ENCODE measurements around the gene FUT4. TPM values are rescaled to one million over a fixed set of nuclear protein-coding genes. Genes with fewer than 3 reads are reported as not detected.
A peak's percentile ranks its signal among the peaks of the same experiment; 100 is the strongest.
"Not testable (repeated sequence)": the region's sequence is repeated elsewhere in the genome, so short reads cannot be mapped to it uniquely, and the experiment has no call there.

The FUT4 gene
- polyA plus RNA-seq, 1 donor from 2014 or later: 0.62 TPM

- no peak overlapping the region for H2AFZ ChIP-seq (ENCODE audit: low read depth, low read length)
- H3K9me2 ChIP-seq (ENCODE audit: insufficient read depth, low read length): no peaks in the 10 kb centered on the region
- H3K4me2 ChIP-seq (ENCODE audit: low read length): no peak overlapping the region
- peaks cover 5% of the 10 kb centered on the region for H3K36me3 ChIP-seq (ENCODE audit: insufficient read depth, low read length)
- H3K79me2 ChIP-seq (replicated peaks; ENCODE audit: insufficient read depth, low read length): no peaks in the 10 kb centered on the region
- H3K9me3 ChIP-seq (ENCODE audit: low read length): no peaks in the 10 kb centered on the region
- no peak overlapping the region for H3K4me3 ChIP-seq (ENCODE audit: low read length)
- H4K20me1 ChIP-seq (ENCODE audit: insufficient read depth): no peaks in the 10 kb centered on the region
- H3K27me3 ChIP-seq (ENCODE audit: insufficient read depth, low read depth, low read length): no peaks in the 10 kb centered on the region
- TF ChIP-seq RAD21 (conservative IDR thresholded peaks at IDR 0.05) (no peak), SMC3 (conservative IDR thresholded peaks at IDR 0.05; ENCODE audit: poor library complexity) (no peak), POLR2AphosphoS5 (IDR thresholded peaks at IDR 0.05) (no peak), EP300 (conservative IDR thresholded peaks at IDR 0.05; ENCODE audit: poor library complexity, severe bottlenecking) (no peak), TAF1 (IDR thresholded peaks at IDR 0.05; ENCODE audit: low read depth) (no peak), MXI1 (conservative IDR thresholded peaks at IDR 0.05; ENCODE audit: poor library complexity, severe bottlenecking) (no peak), EZH2 (IDR thresholded peaks at IDR 0.05; ENCODE audit: borderline replicate concordance, insufficient read depth, low read length, poor library complexity, severe bottlenecking) (no peak), REST (IDR thresholded peaks at IDR 0.05; ENCODE audit: borderline replicate concordance) (no peak)
- TF ChIP-seq, protein P1, sequence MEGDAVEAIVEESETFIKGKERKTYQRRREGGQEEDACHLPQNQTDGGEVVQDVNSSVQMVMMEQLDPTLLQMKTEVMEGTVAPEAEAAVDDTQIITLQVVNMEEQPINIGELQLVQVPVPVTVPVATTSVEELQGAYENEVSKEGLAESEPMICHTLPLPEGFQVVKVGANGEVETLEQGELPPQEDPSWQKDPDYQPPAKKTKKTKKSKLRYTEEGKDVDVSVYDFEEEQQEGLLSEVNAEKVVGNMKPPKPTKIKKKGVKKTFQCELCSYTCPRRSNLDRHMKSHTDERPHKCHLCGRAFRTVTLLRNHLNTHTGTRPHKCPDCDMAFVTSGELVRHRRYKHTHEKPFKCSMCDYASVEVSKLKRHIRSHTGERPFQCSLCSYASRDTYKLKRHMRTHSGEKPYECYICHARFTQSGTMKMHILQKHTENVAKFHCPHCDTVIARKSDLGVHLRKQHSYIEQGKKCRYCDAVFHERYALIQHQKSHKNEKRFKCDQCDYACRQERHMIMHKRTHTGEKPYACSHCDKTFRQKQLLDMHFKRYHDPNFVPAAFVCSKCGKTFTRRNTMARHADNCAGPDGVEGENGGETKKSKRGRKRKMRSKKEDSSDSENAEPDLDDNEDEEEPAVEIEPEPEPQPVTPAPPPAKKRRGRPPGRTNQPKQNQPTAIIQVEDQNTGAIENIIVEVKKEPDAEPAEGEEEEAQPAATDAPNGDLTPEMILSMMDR (IDR thresholded peaks at IDR 0.05; ENCODE audit: poor library complexity, severe bottlenecking): no peak
- no peaks in the 10 kb centered on the region for H3F3A ChIP-seq (ENCODE audit: insufficient read depth, low read length, poor library complexity, severe bottlenecking)
- no peak overlapping the region for H3K9ac ChIP-seq (ENCODE audit: low read length)
- no peak overlapping the region for H3K27ac ChIP-seq (ENCODE audit: low read length)
Measured at GRCh38 chr11:94501522-94501921, 42.2 kb upstream of the FUT4 start.

DNA sequence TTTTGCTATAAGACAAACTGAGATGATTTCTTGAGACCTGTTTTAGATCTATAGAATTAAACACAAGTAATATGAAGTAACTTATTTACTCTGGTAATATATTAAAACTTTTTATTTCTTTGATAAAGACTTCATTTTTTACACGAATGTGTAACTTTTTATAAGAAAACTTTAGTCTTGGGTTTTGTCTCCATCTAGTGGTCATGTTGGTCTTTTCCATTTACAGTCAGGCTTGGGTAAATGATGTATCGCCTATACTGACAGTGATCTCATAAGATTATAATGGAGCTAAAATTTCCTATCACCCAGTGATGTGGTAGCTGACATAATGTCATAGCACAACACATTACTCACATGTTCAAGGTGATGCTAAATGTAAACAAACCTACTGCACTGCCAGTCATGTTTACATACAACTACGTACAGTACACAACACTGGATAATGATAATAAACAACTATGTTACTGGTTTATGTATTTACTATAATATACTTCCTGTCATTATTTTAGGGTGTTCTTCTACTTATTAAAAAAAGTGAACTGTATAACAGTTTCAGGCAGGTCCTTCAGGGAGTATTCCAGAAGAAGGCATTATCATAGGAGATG lies 38.9 kb upstream of the FUT4 start:
- Histone ChIP-seq H4K20me1 (ENCODE audit: insufficient read depth) (no peaks in the 10 kb centered on the region), H3K79me2 (replicated peaks; ENCODE audit: insufficient read depth, low read length) (no peaks in the 10 kb centered on the region), H2AFZ (ENCODE audit: low read depth, low read length) (no peak overlapping the region), H3K27ac (ENCODE audit: low read length) (no peak overlapping the region), H3K4me3 (ENCODE audit: low read length) (no peak overlapping the region), H3F3A (ENCODE audit: insufficient read depth, low read length, poor library complexity, severe bottlenecking) (no peaks in the 10 kb centered on the region), H3K9me3 (ENCODE audit: low read length) (no peaks in the 10 kb centered on the region), H3K36me3 (ENCODE audit: insufficient read depth, low read length) (no peaks in the 10 kb centered on the region), H3K9me2 (ENCODE audit: insufficient read depth, low read length) (no peaks in the 10 kb centered on the region), H3K27me3 (ENCODE audit: insufficient read depth, low read depth, low read length) (no peaks in the 10 kb centered on the region), H3K4me2 (ENCODE audit: low read length) (no peak overlapping the region), H3K9ac (ENCODE audit: low read length) (no peak overlapping the region)
- TF ChIP-seq EP300 (conservative IDR thresholded peaks at IDR 0.05; ENCODE audit: poor library complexity, severe bottlenecking) (no peak), EZH2 (IDR thresholded peaks at IDR 0.05; ENCODE audit: borderline replicate concordance, insufficient read depth, low read length, poor library complexity, severe bottlenecking) (no peak), POLR2AphosphoS5 (IDR thresholded peaks at IDR 0.05) (peak; percentile 22), REST (IDR thresholded peaks at IDR 0.05; ENCODE audit: borderline replicate concordance) (no peak), RAD21 (conservative IDR thresholded peaks at IDR 0.05) (peak; percentile 82), MXI1 (conservative IDR thresholded peaks at IDR 0.05; ENCODE audit: poor library complexity, severe bottlenecking) (no peak), TAF1 (IDR thresholded peaks at IDR 0.05; ENCODE audit: low read depth) (no peak), SMC3 (conservative IDR thresholded peaks at IDR 0.05; ENCODE audit: poor library complexity) (peak; percentile 84)
- TF ChIP-seq, protein P1 (IDR thresholded peaks at IDR 0.05; ENCODE audit: poor library complexity, severe bottlenecking): peak; percentile 79

- H4K20me1 ChIP-seq (ENCODE audit: insufficient read depth); H3K9ac ChIP-seq (ENCODE audit: low read length); H3K4me3 ChIP-seq (ENCODE audit: low read length); H3K36me3 ChIP-seq (ENCODE audit: insufficient read depth, low read length); H3F3A ChIP-seq (ENCODE audit: insufficient read depth, low read length, poor library complexity, severe bottlenecking); H3K4me2 ChIP-seq (ENCODE audit: low read length); H3K27ac ChIP-seq (ENCODE audit: low read length); H2AFZ ChIP-seq (ENCODE audit: low read depth, low read length); H3K79me2 ChIP-seq (replicated peaks; ENCODE audit: insufficient read depth, low read length); H3K27me3 ChIP-seq (ENCODE audit: insufficient read depth, low read depth, low read length); H3K9me3 ChIP-seq (ENCODE audit: low read length); H3K9me2 ChIP-seq (ENCODE audit: insufficient read depth, low read length): not testable (repeated sequence)
Measured at GRCh38 chr11:94506513-94506912, 37.2 kb upstream of the FUT4 start.
